Sigmoid colon (tissue), 4 donors: ENCODE results near the gene AP4E1.

Experiments
- CTCF ChIP-seq, 4 experiments: fragments of 450-650 bp in 3 of 4; fragments of 200-600 bp in 1 of 4; IDR thresholded peaks; one replicate each; pipeline ENCODE4 v1.5.1; 2016 to 2019; ENCODE audit warnings: antibody characterized with exemption in 4 of 4, mild to moderate bottlenecking in 3 of 4, moderate library complexity in 2 of 4
- EP300 ChIP-seq, 4 donors: sonication (generic); formaldehyde crosslinking; IDR thresholded peaks; one replicate each; pipeline ENCODE4 v1.6.1; 2017; ENCODE audit warnings: antibody characterized with exemption in 4 of 4
- POLR2A ChIP-seq, 2 donors: fragments of 450-650 bp; IDR thresholded peaks; one replicate each; pipeline ENCODE4 v1.6.1; 2016; ENCODE audit warnings: antibody characterized with exemption in 2 of 2, mild to moderate bottlenecking in 2 of 2, moderate library complexity in 2 of 2
- POLR2AphosphoS5 ChIP-seq, 4 donors: sonication (generic); formaldehyde crosslinking; IDR thresholded peaks; one replicate each; pipeline ENCODE4 v1.6.1; 2017; ENCODE audit warnings: antibody characterized with exemption in 4 of 4

- TF ChIP-seq CTCF (IDR thresholded peaks at IDR 0.05) (no peak), POLR2A (IDR thresholded peaks at IDR 0.05) (no peak), EP300 (IDR thresholded peaks at IDR 0.05) (no peak), POLR2AphosphoS5 (IDR thresholded peaks at IDR 0.05) (no peak)
Observed at GRCh38 chr15:50911001-50911400, 2.5 kb downstream of the AP4E1 start.
